Measurements from ENCODE around the gene UBFD1.

- TF ChIP-seq POLR2AphosphoS5 (IDR thresholded peaks at IDR 0.05) (no peak), EP300 (IDR thresholded peaks at IDR 0.05) (no peak), CTCF (IDR thresholded peaks at IDR 0.05) (no peak), POLR2A (IDR thresholded peaks at IDR 0.05; ENCODE audit: low read depth) (no peak)
Measured at GRCh38 chr16:23523321-23523720, 34.2 kb upstream of the UBFD1 start.

Measured in esophagus muscularis mucosa (tissue), 4 donors.